CD1c-positive myeloid dendritic cell (primary cell): ENCODE data around the gene CBLB.
A peak's percentile ranks its signal among the peaks of the same experiment; 100 is the strongest.
"Not testable (repeated sequence)": the region's sequence is repeated elsewhere in the genome, so short reads cannot be mapped to it uniquely, and the experiment has no call there.

Experiments used
- DNase-seq: peaks from one replicate; pipeline ENCODE4 v3.0.0-alpha.2; 2016; ENCODE audit errors: extremely low spot score

CBLB gene

DNA sequence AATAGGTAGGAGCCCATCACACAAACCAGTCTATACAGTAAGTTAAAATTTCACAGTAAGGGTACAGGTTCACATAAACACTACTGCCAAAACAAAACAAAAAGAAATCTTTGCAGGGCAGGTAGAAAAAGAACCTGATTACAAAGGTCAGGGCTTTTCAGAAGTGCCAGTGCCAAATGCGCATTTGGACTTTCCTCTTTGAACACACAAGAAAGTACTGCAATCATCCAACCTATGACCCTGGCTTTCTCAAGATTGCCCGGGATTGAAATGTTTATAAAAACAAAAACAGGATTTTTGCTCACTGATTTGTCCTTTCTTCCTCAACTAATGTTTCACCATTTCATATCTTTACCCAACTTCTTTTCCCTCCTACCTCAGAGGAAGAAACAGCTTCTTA is 47.4 kb downstream of the CBLB start:
- no peak for DNase-seq

DNA sequence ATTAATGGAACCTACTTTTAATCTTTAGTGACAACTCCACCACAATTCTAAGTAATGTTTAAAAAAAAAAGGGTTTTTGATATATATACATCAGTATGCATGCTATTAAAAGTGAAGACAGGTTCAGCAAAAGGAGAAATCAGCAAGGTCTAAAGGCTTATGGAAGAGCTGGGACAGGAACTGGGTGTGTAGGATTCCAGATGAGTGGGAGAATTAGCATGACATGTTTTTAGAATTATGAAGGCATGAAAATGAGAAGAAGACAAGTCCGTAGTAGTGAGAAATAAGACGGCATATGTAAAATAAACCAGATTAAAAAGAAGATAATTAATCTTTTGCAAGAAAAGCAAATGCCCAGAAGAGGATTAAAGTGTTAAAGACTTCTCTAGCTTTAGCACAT is 52.0 kb downstream of the CBLB start:
- no peak for DNase-seq

DNA sequence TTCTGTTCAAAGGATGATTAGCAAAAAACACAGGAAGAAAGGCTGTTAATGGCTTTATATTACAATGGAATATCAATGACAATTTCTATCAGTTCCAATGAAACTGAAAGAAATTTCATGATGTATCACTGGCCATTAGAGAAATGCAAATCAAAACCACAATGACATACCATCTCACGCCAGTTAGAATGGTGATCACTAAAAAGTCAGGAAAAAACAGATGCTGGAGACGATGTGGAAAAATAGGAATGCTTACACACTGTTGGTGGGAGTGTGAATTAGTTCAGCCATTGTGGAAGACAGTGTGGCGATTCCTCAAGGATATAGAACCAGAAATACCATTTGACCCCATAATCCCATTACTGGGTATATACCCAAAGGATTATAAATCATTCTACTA is 53.5 kb downstream of the CBLB start:
- not testable (repeated sequence) for DNase-seq

DNA sequence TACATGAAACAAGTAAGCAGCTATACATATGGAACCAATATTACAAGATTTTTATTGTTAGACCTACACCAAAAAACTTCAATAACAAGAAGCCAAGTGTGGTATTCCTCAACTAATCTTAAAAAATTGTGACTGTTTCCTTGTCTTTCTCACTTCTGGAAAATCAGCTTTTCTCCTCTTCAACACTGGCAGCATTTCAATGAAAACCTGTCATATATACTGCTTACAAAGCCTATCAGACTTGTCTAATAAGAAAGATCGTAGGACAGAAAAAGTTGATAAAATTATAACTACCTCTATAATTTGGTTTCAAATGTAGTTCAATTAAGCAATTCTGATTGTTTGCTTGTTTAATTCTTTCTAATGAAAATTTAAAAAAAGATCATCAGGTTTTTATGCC is 55.1 kb downstream of the CBLB start:
- DNase-seq = no peak

DNA sequence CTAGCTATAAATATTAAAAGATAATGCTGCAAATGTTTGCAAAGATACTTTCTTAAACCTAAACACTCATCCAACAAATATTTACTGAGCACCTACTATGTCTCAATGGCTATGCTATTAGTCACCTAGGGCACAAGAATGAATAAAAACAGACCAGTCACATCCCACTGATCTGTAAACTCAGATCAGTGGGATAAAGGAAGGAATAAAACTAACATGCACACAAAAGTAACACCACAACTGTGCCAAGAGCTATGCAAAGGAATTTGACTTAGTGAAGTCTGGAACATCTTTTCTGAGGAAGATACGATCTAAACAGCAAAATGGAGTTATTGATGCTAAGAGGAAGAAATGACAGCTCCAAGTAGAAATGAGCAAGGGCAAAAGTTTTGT is 56.6 kb downstream of the CBLB start:
- DNase-seq = no peak

DNA sequence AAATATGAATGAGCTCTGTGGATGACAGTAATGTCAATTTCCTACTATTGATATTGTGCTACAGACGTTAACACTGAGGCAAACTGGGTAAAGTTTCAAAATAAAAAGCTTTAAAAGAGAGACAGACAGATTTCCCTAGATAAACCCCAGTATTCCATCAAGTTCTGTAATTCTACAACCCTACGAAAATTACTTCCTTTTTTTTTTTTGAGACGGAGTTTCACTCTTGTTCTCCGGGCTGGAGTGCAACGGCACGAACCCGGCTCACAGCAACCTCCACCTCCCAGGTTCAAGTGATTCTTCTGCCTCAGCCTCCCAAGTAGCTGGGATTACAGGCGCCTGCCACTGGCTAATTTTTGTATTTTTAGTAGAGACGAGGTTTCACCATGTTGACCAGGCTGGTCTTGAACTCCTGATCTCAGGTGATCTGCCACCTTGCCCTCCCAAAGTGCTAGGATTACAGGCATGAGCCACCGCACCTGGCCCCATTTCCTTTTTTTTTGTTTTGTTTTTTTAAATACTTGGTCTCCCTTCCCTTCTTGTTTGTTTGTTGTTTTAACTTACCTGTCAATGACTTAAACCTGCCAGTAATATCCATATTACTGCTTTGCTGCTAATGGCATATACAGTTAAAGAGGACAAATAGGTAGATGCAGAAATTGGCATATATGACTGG is 57.2 kb downstream of the CBLB start:
- DNase-seq = peak; percentile 38

DNA sequence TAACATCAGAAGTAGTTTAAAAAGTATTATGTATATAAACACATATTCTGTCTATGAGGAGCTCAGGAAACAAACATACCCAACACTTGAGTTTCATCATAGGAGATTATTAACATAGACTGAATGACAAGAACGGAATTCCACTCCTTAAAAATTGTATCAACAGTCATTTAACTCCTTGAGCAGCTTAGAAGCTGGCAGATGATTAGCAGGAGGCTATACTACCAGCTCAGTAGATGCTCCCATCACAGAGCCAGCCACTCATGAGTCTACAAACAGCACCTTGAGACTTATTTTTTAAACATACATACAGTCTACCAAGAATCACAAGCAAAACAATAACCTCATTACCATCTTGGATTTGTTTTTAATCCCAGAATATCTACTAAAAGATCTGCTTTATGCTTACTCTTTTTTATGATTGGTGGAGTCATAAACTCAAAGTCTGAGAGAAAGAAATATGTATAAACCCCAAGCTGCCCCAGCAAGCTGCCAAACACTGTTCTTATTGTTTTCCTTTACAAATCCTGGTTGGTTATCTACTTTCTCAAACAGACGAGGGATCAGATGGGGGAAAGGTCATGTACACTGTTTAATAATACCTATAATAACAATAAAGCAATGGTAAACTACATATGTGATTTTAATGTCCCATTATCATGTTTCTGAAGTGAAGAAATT is 59.5 kb downstream of the CBLB start:
- DNase-seq = no peak

DNA sequence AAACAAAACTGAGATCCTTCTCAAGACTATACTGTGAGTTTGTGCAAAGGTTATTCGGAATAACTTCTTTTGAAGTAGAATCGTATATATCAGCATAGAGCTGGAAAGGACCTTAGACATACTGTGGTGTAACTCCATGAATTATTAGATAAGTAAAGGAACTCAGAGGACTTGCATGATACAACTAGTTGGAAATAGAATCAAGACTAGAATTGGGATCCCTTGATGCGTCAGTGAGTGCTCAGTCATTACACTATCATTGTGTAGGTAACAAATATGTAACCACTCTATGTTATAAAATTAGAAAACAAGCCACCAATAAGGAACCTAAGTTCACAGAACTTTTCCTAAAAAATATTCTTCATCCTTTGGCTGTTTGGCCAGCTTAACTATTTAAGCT is 61.1 kb downstream of the CBLB start:
- no peak for DNase-seq

DNA sequence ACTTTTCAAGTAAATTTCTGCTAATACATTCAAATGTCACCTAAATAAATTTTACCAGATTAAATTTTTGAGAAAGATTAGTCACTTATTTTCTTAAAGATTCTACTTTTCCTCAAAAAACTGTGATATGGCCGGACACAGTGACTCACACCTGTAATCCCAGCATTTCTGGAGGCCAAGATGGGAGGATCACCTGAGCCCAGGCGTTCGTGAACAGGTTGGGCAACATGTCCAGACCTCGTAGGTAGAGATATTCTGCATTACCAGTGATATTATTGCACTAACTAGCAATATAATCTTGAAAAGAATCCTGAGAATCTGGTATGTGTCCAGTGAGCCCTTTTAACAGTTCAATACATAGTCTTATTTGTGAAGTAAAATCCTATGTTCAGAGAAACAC is 61.7 kb downstream of the CBLB start:
- DNase-seq = no peak

DNA sequence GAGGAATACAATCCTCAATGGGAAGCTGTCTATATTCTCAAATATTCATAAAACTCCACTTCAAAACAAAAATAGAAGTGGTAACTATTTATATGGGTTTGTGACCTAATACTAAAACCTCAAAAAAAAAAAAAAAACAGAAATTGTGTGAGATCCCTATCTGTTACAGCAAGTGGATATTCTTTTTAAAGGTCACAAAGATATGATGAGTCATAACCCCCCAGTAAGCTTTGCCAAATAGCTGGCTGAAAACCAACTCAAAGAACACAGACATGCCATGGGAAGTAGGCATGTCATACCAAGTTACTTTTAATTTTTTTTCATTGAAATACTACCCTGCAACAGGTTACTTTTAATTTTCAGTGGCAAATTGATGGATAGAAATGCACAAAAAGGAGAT is 62.5 kb downstream of the CBLB start:
- DNase-seq = peak; percentile 70

DNA sequence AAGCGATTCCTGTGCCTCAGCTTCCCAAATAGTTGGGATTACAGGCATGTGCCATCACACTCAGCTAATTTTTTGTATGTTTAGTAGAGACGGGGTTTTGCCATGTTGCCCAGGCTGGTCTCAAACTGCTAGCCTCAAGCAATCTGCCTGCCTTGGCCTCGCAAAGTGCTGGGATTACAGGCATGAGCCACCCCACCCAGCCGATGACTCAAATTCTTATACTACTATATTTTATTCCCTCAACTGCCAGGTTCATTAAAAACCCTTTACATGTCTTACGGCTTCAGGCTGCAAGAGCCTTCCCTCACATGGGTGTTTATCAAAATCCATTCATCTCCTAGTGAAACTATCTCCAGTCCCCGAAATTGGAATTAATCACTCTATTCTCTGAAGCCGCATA is 63.4 kb downstream of the CBLB start:
- no peak for DNase-seq

DNA sequence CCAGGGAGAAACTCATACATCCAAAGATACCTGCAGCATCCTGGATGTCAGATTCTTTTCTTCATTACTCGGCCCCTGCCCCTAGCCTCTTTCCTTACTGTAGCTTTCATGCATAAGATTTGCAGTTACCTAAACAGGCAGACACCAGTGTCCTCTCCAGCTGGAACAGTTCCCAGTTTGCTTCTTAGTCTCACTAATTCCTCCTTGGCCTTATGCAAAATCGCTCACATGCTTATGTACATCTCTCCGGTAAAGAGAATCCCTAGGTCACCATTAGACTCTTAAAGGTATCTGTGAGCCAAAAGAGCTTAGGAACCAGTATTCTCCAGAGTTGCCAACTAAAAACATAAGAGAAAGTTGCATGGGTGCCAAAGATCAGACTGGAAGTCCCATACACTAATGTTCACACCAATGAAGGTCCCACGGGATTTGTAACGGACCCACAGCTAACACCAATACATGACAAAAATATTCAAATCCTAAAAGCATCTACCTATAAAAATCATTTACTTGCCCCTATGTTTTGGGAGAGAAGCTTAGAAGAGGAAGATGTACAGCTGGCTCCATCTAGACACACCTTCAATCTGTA is 66.6 kb downstream of the CBLB start:
- no peak for DNase-seq

DNA sequence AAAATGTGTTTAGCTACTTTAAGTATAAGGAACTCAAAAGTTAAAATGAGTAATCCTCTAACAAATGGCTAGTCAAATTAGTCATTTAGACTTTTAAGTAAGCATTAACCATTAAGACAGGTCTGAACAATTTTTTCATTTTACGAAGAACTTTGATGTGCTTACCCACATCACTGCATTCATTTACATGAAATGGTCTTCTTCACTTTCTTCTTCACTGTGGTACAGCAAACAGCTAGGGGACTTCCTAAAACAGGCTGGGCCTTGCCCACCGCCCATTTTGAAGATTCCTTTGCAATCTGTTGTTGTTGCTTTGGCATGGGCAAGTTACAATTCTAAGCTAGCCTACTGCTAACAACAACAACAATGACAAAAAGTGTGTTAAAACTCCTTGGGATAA is 67.4 kb downstream of the CBLB start:
- DNase-seq = no peak

DNA sequence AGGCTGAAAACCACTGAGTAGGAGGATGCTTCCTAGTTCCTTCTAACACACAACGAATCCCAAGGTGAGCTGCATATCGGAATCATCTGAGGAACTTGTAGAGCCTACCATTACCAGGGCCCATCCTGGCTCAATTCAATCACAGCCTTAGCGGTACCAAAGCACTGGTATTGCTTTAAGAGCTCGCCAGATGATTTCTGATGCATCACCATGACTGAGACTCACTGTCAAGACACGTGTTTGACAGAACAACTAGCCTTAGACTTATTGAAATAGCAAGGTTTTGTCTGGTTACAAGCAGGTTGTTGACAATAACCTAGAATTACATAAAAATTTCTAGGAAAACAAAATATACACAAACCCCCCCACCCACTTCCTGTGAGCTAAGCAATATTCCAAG is 68.5 kb downstream of the CBLB start:
- no peak for DNase-seq

DNA sequence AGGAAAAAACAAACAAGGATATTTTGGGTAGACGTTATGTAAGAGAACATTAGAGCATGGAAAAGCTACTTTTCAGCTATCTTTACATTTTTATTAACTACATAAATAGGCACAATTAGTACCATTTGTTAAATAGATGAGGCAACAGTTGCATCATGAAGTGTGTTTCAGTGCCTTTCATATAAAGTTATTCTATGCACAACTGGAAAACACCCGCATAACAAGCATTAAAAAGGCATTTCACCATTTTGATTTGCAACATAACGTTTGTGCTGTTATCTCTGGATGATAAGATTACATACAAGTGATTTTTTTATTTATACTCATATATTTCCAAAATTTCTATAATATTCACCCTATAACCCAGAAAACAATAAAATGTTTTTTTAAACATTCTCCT is 69.5 kb downstream of the CBLB start:
- DNase-seq = no peak

DNA sequence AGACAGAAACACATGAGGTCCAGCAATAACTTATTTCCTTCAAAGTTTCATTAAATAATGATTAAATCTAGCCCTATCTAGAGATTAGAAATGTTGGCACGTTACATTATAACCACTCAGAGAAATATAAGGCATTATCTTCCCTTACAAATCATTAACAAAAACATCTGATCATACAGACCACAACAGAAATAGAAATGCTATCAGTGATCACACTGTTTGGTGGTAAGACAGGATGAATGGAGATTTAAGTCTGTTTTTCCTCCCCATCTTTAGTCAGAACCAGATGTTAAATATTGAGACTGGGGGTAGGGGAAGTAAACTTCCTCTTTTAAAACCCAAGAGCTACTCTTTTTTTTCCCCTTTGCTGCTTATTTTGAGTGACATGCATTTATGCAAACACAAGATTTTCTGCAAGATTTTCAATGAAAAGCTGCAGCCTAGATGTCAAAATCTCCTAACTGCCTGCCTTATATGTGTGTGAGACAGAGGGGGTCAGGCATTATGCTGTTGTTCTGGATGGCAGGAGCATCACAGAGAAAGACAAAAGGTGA is 70.4 kb downstream of the CBLB start:
- DNase-seq = peak; percentile 47

DNA sequence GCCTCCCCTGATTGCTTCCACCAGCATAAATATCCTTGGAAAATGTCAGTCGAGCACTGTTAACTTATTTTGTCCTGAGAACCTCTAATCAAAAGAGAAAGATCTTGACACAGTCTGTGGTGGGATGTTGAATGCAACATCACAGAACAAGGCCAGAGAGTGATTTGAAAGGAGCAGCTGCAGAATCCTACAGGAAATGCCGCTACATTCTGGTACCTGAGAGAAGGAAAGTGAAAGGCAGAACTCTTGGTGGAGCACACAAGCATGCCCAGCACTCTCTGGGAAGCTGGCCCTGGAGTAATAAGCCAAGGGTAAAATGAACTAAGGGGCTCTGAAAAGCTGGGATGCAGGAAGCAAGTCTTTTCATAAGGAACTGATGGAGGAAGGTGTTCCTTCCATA is 75.8 kb downstream of the CBLB start:
- DNase-seq = no peak

DNA sequence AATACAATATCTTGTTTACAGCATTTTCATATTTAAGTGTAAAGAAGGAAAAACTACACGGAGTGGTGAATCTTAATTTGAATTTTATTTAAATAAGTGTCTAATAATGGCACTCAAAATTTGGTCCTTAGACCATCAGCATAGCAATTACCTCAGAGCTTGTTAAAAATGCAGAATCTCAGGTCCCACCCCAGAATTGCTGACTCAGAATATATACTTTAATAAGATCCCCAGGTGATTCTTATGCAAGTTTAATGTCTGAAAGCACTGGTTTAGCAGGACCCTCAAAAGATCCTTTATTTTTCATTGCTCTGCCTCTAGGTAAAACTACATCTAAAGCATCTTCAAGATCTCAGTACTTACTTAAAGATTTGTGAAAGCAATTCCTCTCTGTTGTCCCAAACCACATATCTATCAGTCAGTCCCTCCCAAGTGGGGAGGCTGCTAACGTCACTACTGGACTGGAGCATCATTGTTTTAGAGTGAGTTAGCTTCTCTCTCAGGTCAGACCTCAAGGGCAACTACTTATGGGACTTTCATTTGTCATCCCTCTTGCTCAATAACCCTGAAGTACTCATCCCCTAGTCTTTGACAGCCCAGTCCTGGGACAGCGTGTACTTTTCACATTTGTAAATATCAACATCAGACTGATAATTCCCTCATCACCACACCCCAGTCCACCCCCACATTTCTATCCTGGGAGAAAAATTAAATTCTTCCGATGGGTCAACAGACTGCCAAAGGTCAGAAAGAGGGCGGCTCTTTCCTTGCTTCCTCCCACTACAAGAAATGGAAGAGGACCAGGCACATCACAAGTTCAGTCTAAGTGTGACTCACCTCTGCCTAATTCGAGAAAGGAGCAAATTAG is 76.7 kb downstream of the CBLB start:
- DNase-seq = peak; percentile 27

DNA sequence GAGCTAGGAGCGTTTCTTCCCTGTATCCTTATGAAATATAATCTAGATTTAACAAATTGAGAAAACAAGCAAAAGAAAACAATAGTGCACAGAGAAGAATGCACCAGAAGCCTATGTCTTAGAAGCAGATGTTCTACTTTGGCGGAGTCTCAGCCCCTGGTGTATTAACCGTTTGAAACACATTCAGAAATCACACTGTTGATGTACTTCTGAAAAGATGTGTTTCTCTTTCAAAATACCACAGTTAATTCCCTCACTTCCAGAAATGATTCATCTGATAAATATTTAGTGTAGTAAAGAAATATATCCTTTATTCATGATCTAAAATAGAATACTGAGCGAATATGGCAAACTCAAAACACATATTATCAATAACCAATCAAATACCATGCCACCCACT is 77.7 kb downstream of the CBLB start:
- DNase-seq = no peak

DNA sequence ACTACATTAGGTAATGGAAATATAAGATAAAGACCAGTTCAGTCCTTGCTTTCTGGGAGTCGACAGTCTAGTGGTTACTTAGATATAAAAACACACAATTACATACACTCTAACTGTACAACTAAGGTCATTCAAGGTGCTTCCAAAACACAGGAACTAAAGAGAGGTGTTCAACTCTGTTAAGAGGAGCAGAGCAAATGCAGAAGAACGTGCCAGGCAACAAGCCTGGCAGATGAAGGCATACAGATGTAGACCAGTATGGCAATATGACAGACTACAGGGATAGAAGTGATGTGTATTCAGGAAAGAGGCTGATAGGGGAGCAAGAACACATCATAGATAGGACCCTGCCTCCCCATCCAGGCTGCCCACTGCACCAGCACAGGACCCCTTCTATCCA is 78.3 kb downstream of the CBLB start:
- no peak for DNase-seq

DNA sequence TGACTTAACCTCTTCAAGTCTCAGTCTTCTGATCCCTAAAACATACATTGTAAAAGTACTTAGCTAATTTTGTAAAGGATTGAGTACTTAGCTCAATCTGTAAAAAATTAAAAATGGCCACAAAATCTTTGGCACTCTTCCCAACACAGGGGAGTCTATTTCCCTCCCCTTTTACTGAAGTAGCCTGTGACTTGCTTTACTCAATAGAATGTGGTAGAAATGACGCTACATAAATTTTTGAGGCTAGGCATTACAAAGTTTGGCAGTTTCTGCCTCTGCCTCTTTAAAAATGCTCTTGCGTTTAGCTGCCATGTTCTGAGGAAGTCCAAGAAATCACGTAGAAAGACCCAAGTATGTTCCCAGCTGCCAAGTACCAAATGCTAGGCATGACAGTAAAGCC is 80.2 kb downstream of the CBLB start:
- DNase-seq = no peak

DNA sequence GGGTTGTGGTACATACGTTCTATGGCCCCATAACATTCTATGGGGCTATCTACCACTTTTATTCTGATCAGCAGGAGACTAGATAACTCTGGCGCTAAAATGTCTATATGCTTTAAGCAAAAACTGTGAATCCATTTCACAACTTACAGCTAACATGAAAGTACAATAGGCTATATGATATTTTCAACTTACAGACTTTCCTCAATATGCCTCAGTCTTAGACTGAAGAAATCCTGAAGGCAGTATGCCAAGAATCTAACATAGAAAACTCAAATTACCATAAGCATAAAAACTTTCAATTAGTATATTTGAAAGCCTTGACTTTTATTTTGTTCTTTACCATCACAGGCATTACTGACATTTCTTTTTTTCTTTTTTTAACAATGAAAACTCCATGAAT is 81.4 kb downstream of the CBLB start:
- DNase-seq = no peak
